Heart left ventricle (tissue), 13 donors: Measurements from ENCODE around the gene FBP1.

Source experiments
- POLR2A ChIP-seq, 2 donors: fragments of 450-650 bp; IDR thresholded peaks; one replicate each; pipeline ENCODE4 v1.6.1; 2017; ENCODE audit warnings: antibody characterized with exemption in 2 of 2, mild to moderate bottlenecking in 2 of 2, moderate library complexity in 2 of 2
- TF ChIP-seq, protein P1 (sequence below), 12 donors: fragments of 200-600 bp; sonication (generic) in 4 of 12; IDR thresholded peaks; one replicate each; pipeline versions ENCODE4 v1.5.0 to v1.8.0; 2018 to 2022; ENCODE audit warnings: antibody characterized with exemption in 12 of 12, mild to moderate bottlenecking in 5 of 12
- donor health status: ischemic (EF 13 %, LVEDD 7.1; RV severe dilation, severe dysfunction).
- donor health status: DM: no; HTN: yes; CAD: no.
- donor health status: DM: no; HTN: no; CAD: no.
- donor health status: ischemic (EF 25% LVEDD 6.9; RV normal size, moderate dysfunction).
- donor health status: ischemic (EF 25% LVEDD 5.7; RV mildly dilated, moderate dysfunction).
- donor health status: ischemic (EF 35%, LVEDD 5.7; RV mildly dilated, moderate dysfunction).
- donor health status: nonischemic (EF 11% LVEDD 7.7; RV severe dilation, severe dysfunction).
- donor health status: DM: yes; HTN: yes; CAD: no.
- donor health status: PGD.
- donor health status: ischemic (EF 29% LVEDD 5.4; RV normal size, mild dysfunction).
- donor health status: nonischemic (EF 23%, LVEDD 6.1; RV moderate dilation, normal function).

DNA sequence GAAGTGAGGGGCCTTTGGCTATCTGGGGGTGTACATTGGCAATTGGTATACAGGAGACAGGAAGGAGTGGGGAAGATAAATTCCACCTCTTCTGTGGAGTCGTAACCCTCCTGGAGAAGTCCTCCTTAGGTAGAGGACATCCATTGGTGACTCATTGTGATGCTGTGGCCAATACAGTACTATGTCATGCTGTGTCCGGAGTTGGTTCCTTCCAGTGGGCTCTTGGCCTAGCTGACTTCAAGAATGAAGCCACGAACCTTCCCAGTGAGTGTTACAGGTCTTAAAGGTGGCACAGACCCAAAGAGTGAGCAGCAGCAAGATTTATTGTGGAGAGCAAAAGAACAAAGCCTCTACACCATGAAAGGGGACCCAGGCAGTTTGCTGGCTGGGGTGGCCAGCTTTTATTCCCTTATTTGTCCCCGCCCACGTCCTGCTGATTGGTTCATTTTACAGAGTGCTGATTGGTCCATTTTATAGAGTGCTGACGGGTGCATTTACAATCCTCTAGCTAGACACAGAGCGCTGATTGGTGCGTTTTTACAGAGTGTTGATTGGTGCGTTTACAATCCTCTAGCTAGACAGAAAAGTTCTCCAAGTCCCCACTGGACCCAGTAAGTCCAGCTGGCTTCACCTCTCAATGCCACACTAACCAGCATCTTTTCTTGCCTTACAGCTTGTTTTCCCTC lies 37.3 kb upstream of the FBP1 start:
- TF ChIP-seq, protein P1, sequence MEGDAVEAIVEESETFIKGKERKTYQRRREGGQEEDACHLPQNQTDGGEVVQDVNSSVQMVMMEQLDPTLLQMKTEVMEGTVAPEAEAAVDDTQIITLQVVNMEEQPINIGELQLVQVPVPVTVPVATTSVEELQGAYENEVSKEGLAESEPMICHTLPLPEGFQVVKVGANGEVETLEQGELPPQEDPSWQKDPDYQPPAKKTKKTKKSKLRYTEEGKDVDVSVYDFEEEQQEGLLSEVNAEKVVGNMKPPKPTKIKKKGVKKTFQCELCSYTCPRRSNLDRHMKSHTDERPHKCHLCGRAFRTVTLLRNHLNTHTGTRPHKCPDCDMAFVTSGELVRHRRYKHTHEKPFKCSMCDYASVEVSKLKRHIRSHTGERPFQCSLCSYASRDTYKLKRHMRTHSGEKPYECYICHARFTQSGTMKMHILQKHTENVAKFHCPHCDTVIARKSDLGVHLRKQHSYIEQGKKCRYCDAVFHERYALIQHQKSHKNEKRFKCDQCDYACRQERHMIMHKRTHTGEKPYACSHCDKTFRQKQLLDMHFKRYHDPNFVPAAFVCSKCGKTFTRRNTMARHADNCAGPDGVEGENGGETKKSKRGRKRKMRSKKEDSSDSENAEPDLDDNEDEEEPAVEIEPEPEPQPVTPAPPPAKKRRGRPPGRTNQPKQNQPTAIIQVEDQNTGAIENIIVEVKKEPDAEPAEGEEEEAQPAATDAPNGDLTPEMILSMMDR (IDR thresholded peaks at IDR 0.05), result no peak
- TF ChIP-seq POLR2A (IDR thresholded peaks at IDR 0.05), result no peak
